AG08396 (cell line): ENCODE measurements around the gene INPP4B.
"Not testable (repeated sequence)": the region's sequence is repeated elsewhere in the genome, so short reads cannot be mapped to it uniquely, and the experiment has no call there.

ENCODE experiments used
- DNase-seq: peaks from one replicate; pipeline ENCODE4 v3.0.0; 2012; ENCODE audit warnings: low spot score, mixed read lengths

The INPP4B gene

GRCh38 chr4:142407596-142407995 lies 438.5 kb downstream of the INPP4B start:
- no peak for DNase-seq

- DNase-seq: no peak
Observed at GRCh38 chr4:142406917-142407501, 439.1 kb downstream of the INPP4B start.

- DNase-seq: no peak
Observed at GRCh38 chr4:142406499-142406835, 439.6 kb downstream of the INPP4B start.

- no peak for DNase-seq
Observed at GRCh38 chr4:142405695-142406498, 440.2 kb downstream of the INPP4B start.

- DNase-seq: peak; percentile 26
Observed at GRCh38 chr4:142405021-142405694, 440.9 kb downstream of the INPP4B start.

GRCh38 chr4:142404191-142404611 lies 441.9 kb downstream of the INPP4B start:
- peak; percentile 56 for DNase-seq

- DNase-seq: no peak
Observed at GRCh38 chr4:142402900-142403299, 443.2 kb downstream of the INPP4B start.

GRCh38 chr4:142402156-142402555 lies 443.9 kb downstream of the INPP4B start:
- DNase-seq: no peak

GRCh38 chr4:142397364-142397991 lies 448.6 kb downstream of the INPP4B start:
- not testable (repeated sequence) for DNase-seq

- DNase-seq: no peak
Observed at GRCh38 chr4:142396279-142396678, 449.8 kb downstream of the INPP4B start.

- no peak for DNase-seq
Observed at GRCh38 chr4:142393127-142393526, 453.0 kb downstream of the INPP4B start.

- no peak for DNase-seq
Observed at GRCh38 chr4:142386856-142387255, 459.2 kb downstream of the INPP4B start.

- no peak for DNase-seq
Observed at GRCh38 chr4:142386449-142386848, 459.7 kb downstream of the INPP4B start.

GRCh38 chr4:142383800-142384470 lies 462.2 kb downstream of the INPP4B start:
- DNase-seq: no peak

GRCh38 chr4:142383354-142383753 lies 462.7 kb downstream of the INPP4B start:
- DNase-seq: no peak

GRCh38 chr4:142380052-142380602 lies 466.0 kb downstream of the INPP4B start:
- DNase-seq: no peak

- peak; percentile 55 for DNase-seq
Observed at GRCh38 chr4:142379277-142380051, 466.6 kb downstream of the INPP4B start.

- no peak for DNase-seq
Observed at GRCh38 chr4:142378179-142378578, 467.9 kb downstream of the INPP4B start.

- no peak for DNase-seq
Observed at GRCh38 chr4:142377342-142378091, 468.6 kb downstream of the INPP4B start.

- DNase-seq: no peak
Observed at GRCh38 chr4:142376204-142376603, 469.9 kb downstream of the INPP4B start.
